Testis (tissue), 3 donors: ENCODE data around the gene TBC1D22A. TPM values are rescaled to one million over a fixed set of nuclear protein-coding genes. Genes with fewer than 3 reads are reported as not detected.
A peak's percentile ranks its signal among the peaks of the same experiment; 100 is the strongest.

Experiments used
- DNase-seq: peaks from one replicate; pipeline ENCODE4 v3.0.0-alpha.2; 2019
- H3K27ac ChIP-seq, 2 donors: fragments of 200-600 bp; sonication (generic); one replicate each; pipeline ENCODE4 v1.5.1; 2019
- H3K27me3 ChIP-seq: fragments of 200-600 bp; sonication (generic); one replicate; pipeline ENCODE4 v1.5.1; 2019
- H3K36me3 ChIP-seq: fragments of 200-600 bp; sonication (generic); one replicate; pipeline ENCODE4 v1.5.1; 2017; ENCODE audit warnings: low read depth; ENCODE audit errors: missing control alignments
- H3K4me1 ChIP-seq: fragments of 200-600 bp; sonication (generic); one replicate; pipeline ENCODE4 v1.5.1; 2019
- H3K4me3 ChIP-seq, 2 donors: fragments of 200-600 bp; sonication (generic); one replicate each; pipeline ENCODE4 v1.5.1; 2017 to 2019
- H3K9me3 ChIP-seq: fragments of 200-600 bp; sonication (generic); one replicate; pipeline ENCODE4 v1.5.1; 2017
- POLR2A ChIP-seq: fragments of 450-650 bp; IDR thresholded peaks from one replicate; pipeline ENCODE4 v1.6.1; 2017; ENCODE audit warnings: antibody characterized with exemption, mild to moderate bottlenecking, moderate library complexity
- WGBS, 2 donors: methylation state at CpG; one replicate each; pipeline ENCODE4 v1.1.5; 2018; 5-methylcytosine and 5-hydroxymethylcytosine counted together
- intact Hi-C: fragments of 100-400 bp; cut with DNase I; formaldehyde crosslinking; loops from one replicate; pipeline ENCODE4 v1.15.1; 2023; ENCODE audit warnings: low total_unique reads
- polyA plus RNA-seq: library from polyadenylated mRNA; stranded (reverse); fragments of 350-450 nt; fragmentation: Illumina TruSeq; extraction: RNeasy Lipid Tissue Mini Kit (QIAGEN cat#74804); gene quantifications from one replicate; pipeline ENCODE4 v1.2.3, GENCODE V29; 2014; ENCODE audit warnings: low read depth, low replicate concordance; ENCODE audit not compliant: insufficient read depth
- total RNA-seq, 2 donors: library from RNA; depleted of rRNA; stranded (reverse); fragments of >200 nt; gene quantifications; one replicate each; pipeline ENCODE4 v1.2.3, GENCODE V29; 2016
- TF ChIP-seq, protein P1 (sequence below), 3 experiments: fragments of 450-650 bp in 2 of 3; fragments of 200-600 bp in 1 of 3; sonication (generic) in 1 of 3; IDR thresholded peaks; one replicate each; pipeline ENCODE4 v1.5.1; 2016 to 2019; ENCODE audit warnings: antibody characterized with exemption in 3 of 3, mild to moderate bottlenecking in 2 of 3, moderate library complexity in 1 of 3

The TBC1D22A gene
- total and polyA plus RNA-seq, 3 donors from 2014 or later: 16.6 to 32.8 (median 28.5) TPM

DNA sequence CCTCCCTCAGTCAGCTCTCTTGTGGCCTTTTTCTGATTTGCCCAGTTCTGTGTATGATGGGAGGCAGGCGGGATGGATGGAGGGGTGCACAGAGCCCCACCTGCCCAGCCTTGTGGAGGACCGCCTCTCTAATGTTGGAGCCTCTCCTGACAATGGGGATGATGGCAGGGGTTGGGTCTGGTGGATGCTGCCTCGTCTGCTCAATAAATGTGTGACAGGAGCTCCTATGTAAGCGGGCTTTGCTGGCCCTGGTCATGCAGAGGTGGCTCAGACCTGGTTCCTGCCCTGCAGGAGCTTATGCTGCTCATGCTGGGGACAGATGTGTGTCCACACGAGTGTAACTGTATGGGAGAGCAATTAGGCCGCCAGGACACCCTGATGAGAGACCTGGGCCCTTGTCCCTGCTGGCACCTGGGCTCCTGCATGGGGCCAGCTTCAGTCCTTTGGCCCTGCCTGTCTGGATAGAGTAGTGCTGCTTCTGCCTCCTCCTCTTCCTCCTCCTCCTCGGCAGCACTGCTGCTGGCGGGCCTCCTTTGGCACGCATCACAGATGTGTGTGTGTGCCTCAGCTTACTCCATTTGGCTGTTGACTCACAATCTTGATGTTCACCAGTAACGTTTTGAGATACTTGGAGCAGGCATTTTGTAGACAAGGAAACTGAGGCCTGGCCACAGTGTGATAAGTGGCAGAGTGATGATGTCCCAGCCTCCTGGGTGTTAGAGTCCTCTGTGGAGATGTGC, 131.0 kb downstream of the TBC1D22A start:
- no peaks in the 10 kb centered on the region for H3K36me3 ChIP-seq
- no peak for TF ChIP-seq POLR2A
- TF ChIP-seq, protein P1, sequence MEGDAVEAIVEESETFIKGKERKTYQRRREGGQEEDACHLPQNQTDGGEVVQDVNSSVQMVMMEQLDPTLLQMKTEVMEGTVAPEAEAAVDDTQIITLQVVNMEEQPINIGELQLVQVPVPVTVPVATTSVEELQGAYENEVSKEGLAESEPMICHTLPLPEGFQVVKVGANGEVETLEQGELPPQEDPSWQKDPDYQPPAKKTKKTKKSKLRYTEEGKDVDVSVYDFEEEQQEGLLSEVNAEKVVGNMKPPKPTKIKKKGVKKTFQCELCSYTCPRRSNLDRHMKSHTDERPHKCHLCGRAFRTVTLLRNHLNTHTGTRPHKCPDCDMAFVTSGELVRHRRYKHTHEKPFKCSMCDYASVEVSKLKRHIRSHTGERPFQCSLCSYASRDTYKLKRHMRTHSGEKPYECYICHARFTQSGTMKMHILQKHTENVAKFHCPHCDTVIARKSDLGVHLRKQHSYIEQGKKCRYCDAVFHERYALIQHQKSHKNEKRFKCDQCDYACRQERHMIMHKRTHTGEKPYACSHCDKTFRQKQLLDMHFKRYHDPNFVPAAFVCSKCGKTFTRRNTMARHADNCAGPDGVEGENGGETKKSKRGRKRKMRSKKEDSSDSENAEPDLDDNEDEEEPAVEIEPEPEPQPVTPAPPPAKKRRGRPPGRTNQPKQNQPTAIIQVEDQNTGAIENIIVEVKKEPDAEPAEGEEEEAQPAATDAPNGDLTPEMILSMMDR (IDR thresholded peaks at IDR 0.05): no peak
- H3K4me3 ChIP-seq: no peak overlapping the region
- 88 to 93% methylated on average over 6 to 10 of the region's 10 CpGs for WGBS, 2 donors
- H3K4me1 ChIP-seq: no peaks in the 10 kb centered on the region
- intact Hi-C loops: no loop called here
- DNase-seq: peak; percentile 4
- H3K27ac ChIP-seq: no peak overlapping the region
- H3K9me3 ChIP-seq: no peaks in the 10 kb centered on the region
- no peaks in the 10 kb centered on the region for H3K27me3 ChIP-seq

DNA sequence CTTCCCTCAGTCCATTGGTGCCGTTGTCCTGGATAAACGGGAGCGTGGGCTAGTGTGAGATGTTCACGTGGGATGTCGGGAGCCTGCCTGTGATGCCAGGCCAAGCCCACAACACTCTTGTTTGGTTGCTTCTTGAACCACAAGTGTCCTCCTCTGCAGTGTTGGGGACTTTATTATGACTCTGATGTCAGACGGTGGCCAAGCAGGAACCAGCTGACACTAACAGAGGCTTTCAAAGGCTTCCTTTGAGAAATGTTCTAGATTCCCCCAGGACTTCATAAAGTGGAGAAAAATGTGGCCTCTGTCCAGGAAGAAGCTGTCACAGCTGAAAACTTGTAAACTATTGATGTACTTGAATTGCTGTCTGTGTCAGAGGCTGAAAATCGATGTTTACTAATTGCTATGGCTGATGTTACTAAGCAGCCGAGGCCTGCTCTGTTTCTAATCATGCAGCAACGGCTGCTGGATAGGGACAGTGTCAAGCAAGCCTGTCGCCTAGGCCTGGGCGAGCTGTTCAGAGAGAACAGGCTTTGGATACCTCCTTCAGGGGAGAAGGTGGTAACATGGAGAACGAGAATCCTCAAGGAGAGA, 131.7 kb downstream of the TBC1D22A start:
- no peaks in the 10 kb centered on the region for H3K4me1 ChIP-seq
- H3K36me3 ChIP-seq: no peaks in the 10 kb centered on the region
- WGBS, 2 donors: 86 to 93% methylated on average over 12 of the region's 12 CpGs
- DNase-seq: peak; percentile 2
- no peak overlapping the region for H3K4me3 ChIP-seq
- no peaks in the 10 kb centered on the region for H3K9me3 ChIP-seq
- intact Hi-C loops: no loop called here
- no peak for TF ChIP-seq POLR2A
- TF ChIP-seq, protein P1 (IDR thresholded peaks at IDR 0.05): no peak
- H3K27me3 ChIP-seq: no peaks in the 10 kb centered on the region
- no peak overlapping the region for H3K27ac ChIP-seq

DNA sequence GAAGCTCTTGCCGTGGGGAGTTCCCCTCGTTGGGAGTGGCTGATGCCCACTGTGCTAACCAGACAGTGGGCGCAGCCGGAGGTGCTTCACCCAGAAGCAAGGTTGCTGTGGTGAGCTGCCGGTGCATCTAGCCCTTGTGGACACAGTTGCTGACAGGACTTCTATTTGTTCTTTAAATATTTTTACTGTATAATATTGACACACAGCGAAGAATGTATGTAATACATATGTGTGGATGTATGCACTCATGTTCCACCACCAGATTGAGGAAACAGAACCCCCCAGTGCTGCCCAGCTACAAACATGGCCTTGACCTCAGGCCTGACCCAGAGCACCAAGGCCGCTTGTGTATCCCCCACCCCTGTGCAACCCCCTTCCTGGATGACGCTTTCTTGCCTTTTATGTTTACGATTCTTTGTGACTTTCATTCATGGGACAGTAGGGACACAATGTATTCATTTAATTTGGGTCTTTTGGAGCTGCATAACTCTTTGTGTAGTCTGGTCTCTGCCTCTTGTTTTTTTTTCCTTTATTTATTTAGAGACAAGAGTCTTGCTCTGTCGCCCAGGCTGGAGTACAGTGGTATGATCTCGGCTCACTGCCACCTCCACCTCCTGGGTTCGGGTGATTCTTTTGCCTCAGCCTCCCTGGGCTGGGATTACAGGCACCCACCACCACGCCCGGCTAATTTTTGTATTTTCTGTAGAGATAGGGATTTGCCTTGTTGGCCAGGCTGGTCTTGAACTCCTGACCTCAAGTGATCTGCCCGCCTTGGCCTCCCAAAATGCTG, 132.6 kb downstream of the TBC1D22A start:
- Histone ChIP-seq H3K27me3 (no peaks in the 10 kb centered on the region), H3K4me1 (no peaks in the 10 kb centered on the region), H3K27ac (no peak overlapping the region), H3K36me3 (no peaks in the 10 kb centered on the region), H3K4me3 (no peak overlapping the region), H3K9me3 (no peaks in the 10 kb centered on the region)
- 90% methylated on average over 15 of the region's 15 CpGs for WGBS, 2 donors
- TF ChIP-seq, protein P1 (IDR thresholded peaks at IDR 0.05): no peak
- no peak for TF ChIP-seq POLR2A
- intact Hi-C loops: no loop called here
- no peak for DNase-seq

DNA sequence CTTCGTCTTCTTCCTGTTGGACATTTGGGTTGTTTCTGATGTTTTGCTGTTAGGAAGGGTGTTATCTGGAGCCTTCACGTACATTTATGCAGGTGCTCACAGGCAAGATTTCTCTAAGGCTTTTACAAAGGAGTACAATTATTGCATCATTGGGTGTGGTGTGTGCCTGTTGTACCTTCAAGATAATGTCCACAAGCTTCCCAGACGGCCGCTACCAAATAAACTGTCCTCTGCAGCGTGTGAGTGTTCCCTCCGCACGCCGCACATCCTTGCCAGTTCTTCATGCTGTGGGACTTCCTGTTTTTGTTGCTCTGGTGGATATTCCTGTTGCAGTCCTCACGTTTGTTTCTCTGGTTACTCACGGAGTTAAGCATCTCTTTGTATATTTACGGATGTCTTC, 133.3 kb downstream of the TBC1D22A start:
- intact Hi-C loops: no loop called here
- no peaks in the 10 kb centered on the region for H3K9me3 ChIP-seq
- DNase-seq: no peak
- WGBS, 2 donors: 80 to 82% methylated on average over 11 of the region's 11 CpGs
- TF ChIP-seq, protein P1 (IDR thresholded peaks at IDR 0.05): no peak
- TF ChIP-seq POLR2A: no peak
- no peaks in the 10 kb centered on the region for H3K4me1 ChIP-seq
- H3K27ac ChIP-seq: no peak overlapping the region
- H3K4me3 ChIP-seq: no peak overlapping the region
- no peaks in the 10 kb centered on the region for H3K27me3 ChIP-seq
- no peaks in the 10 kb centered on the region for H3K36me3 ChIP-seq
